ENCODE results near the gene ZNF750. TPM values are rescaled to one million over a fixed set of nuclear protein-coding genes. Genes with fewer than 3 reads are reported as not detected.
"Not testable (repeated sequence)": the region's sequence is repeated elsewhere in the genome, so short reads cannot be mapped to it uniquely, and the experiment has no call there.

The ZNF750 gene
- total RNA-seq, 1 experiment from 2014 or later, result not detected

DNA sequence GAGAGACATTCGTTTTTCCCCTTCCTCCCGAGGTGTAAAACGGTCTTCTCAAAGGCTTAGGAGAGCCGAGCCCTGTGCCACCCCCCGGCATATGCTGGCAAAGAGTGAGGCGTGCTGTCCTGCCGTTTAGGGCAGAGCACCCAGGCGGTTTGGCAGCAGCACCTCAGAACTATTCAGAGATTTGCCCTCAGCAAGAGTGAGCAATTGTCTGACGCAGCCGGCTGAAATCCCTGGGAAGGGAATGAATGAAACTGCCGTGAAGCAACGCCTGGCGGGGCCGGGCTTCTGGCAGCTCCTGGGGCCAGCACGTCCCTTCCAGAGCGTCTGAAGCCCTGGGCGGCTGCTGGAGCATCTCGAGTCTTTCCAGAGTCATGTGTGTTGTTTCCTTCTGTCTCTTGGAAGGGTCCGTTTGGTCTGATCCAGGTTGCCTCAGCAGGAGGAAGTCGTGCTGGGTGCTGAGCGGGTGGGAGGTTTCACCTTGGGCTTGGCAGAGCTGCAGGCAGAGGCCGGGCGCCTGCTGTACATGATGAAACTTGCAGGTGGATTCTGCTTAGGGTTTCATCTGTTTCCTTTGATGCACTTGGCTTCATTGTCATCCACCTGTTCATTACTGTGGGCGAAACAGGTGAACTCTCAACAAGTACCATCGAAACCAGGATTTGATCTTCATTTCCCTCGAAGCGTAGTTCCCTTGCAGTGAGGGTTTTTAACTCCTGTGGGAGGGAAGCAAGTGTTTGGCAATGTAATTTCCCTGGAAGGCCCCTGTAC, 52.6 kb downstream of the ZNF750 start:
- Histone ChIP-seq H3K36me3 (ENCODE audit: insufficient read depth, low read length) (peaks cover 12% of the 10 kb centered on the region), H3K79me2 (ENCODE audit: low read length) (peaks cover 41% of the 10 kb centered on the region), H3K9me3 (ENCODE audit: low read length) (no peaks in the 10 kb centered on the region), H2AFZ (ENCODE audit: low read length) (no peak overlapping the region), H3K4me3 (ENCODE audit: low read length) (no peak overlapping the region), H3K9me2 (replicated peaks; ENCODE audit: insufficient read depth, low read length) (no peaks in the 10 kb centered on the region), H3K27ac (ENCODE audit: low read length) (no peak overlapping the region), H3K4me2 (ENCODE audit: low read depth, low read length, poor library complexity, severe bottlenecking) (no peak overlapping the region), H4K20me1 (ENCODE audit: insufficient read depth, low read depth, low read length) (no peaks in the 10 kb centered on the region), H3K4me1 (ENCODE audit: low read length) (no peaks in the 10 kb centered on the region), H3K27me3 (ENCODE audit: low read length) (no peaks in the 10 kb centered on the region), H3K9ac (ENCODE audit: low read length) (no peak overlapping the region)
- DNase-seq, result no peak

GRCh38 chr17:82786427-82786826, 53.4 kb downstream of the ZNF750 start:
- Histone ChIP-seq H3K4me3 (ENCODE audit: low read length) (no peak overlapping the region), H3K79me2 (ENCODE audit: low read length) (peaks cover 41% of the 10 kb centered on the region), H3K4me1 (ENCODE audit: low read length) (peaks cover 7% of the 10 kb centered on the region), H3K9ac (ENCODE audit: low read length) (no peak overlapping the region), H2AFZ (ENCODE audit: low read length) (no peak overlapping the region), H3K27me3 (ENCODE audit: low read length) (no peaks in the 10 kb centered on the region), H4K20me1 (ENCODE audit: insufficient read depth, low read depth, low read length) (no peaks in the 10 kb centered on the region), H3K9me2 (replicated peaks; ENCODE audit: insufficient read depth, low read length) (no peaks in the 10 kb centered on the region), H3K36me3 (ENCODE audit: insufficient read depth, low read length) (peaks cover 12% of the 10 kb centered on the region), H3K9me3 (ENCODE audit: low read length) (no peaks in the 10 kb centered on the region), H3K27ac (ENCODE audit: low read length) (no peak overlapping the region), H3K4me2 (ENCODE audit: low read depth, low read length, poor library complexity, severe bottlenecking) (no peak overlapping the region)
- DNase-seq, result no peak

- not testable (repeated sequence) for H3K4me1 ChIP-seq (ENCODE audit: low read length); H3K27me3 ChIP-seq (ENCODE audit: low read length); H2AFZ ChIP-seq (ENCODE audit: low read length); H3K4me2 ChIP-seq (ENCODE audit: low read depth, low read length, poor library complexity, severe bottlenecking); H3K4me3 ChIP-seq (ENCODE audit: low read length); H3K9me2 ChIP-seq (replicated peaks; ENCODE audit: insufficient read depth, low read length); H3K9me3 ChIP-seq (ENCODE audit: low read length); H4K20me1 ChIP-seq (ENCODE audit: insufficient read depth, low read depth, low read length); H3K27ac ChIP-seq (ENCODE audit: low read length); H3K9ac ChIP-seq (ENCODE audit: low read length); DNase-seq
- Histone ChIP-seq H3K36me3 (ENCODE audit: insufficient read depth, low read length) (peaks cover 12% of the 10 kb centered on the region), H3K79me2 (ENCODE audit: low read length) (peaks cover 36% of the 10 kb centered on the region)
Measured at GRCh38 chr17:82785581-82785980, 54.2 kb downstream of the ZNF750 start.

DNA sequence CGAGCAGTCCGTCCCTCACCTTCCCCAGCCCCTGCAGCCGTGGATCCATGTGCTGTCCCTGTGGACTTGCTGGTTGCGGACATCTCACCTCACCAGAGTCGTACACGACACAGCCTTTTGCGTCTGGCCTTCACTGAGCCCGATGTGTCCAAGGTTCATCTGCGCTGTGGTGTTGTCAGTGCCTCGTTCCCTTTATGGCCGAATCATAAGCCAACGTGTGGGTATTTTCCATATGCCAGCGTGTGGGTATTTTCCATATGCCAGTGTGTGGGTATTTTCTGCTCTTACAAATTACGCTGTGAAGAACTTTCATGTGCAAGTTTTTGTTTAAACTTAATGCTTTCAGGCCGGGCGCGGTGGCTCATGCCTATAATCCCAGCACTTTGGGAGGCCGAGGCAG, 56.3 kb downstream of the ZNF750 start:
- H3K27me3 ChIP-seq (ENCODE audit: low read length), result no peaks in the 10 kb centered on the region
- peaks cover 7% of the 10 kb centered on the region for H3K4me1 ChIP-seq (ENCODE audit: low read length)
- no peak for DNase-seq
- H3K79me2 ChIP-seq (ENCODE audit: low read length), result peaks cover 19% of the 10 kb centered on the region
- H3K9ac ChIP-seq (ENCODE audit: low read length), result no peak overlapping the region
- no peak overlapping the region for H2AFZ ChIP-seq (ENCODE audit: low read length)
- H3K36me3 ChIP-seq (ENCODE audit: insufficient read depth, low read length), result peaks cover 12% of the 10 kb centered on the region
- H3K9me3 ChIP-seq (ENCODE audit: low read length), result no peaks in the 10 kb centered on the region
- no peak overlapping the region for H3K27ac ChIP-seq (ENCODE audit: low read length)
- no peaks in the 10 kb centered on the region for H3K9me2 ChIP-seq (replicated peaks; ENCODE audit: insufficient read depth, low read length)
- H3K4me2 ChIP-seq (ENCODE audit: low read depth, low read length, poor library complexity, severe bottlenecking), result no peak overlapping the region
- H4K20me1 ChIP-seq (ENCODE audit: insufficient read depth, low read depth, low read length), result no peaks in the 10 kb centered on the region
- no peak overlapping the region for H3K4me3 ChIP-seq (ENCODE audit: low read length)

- H3K4me1 ChIP-seq (ENCODE audit: low read length), result peaks cover 7% of the 10 kb centered on the region
- H4K20me1 ChIP-seq (ENCODE audit: insufficient read depth, low read depth, low read length), result no peaks in the 10 kb centered on the region
- H3K27ac ChIP-seq (ENCODE audit: low read length), result no peak overlapping the region
- H3K79me2 ChIP-seq (ENCODE audit: low read length), result peaks cover 14% of the 10 kb centered on the region
- H3K9me2 ChIP-seq (replicated peaks; ENCODE audit: insufficient read depth, low read length), result no peaks in the 10 kb centered on the region
- no peak overlapping the region for H3K9ac ChIP-seq (ENCODE audit: low read length)
- DNase-seq, result no peak
- no peaks in the 10 kb centered on the region for H3K9me3 ChIP-seq (ENCODE audit: low read length)
- H3K36me3 ChIP-seq (ENCODE audit: insufficient read depth, low read length), result peaks cover 12% of the 10 kb centered on the region
- H3K4me2 ChIP-seq (ENCODE audit: low read depth, low read length, poor library complexity, severe bottlenecking), result no peak overlapping the region
- no peak overlapping the region for H3K4me3 ChIP-seq (ENCODE audit: low read length)
- H3K27me3 ChIP-seq (ENCODE audit: low read length), result no peaks in the 10 kb centered on the region
- H2AFZ ChIP-seq (ENCODE audit: low read length), result no peak overlapping the region
Measured at GRCh38 chr17:82782657-82783207, 57.1 kb downstream of the ZNF750 start.

- Histone ChIP-seq H3K27me3 (ENCODE audit: low read length) (no peaks in the 10 kb centered on the region), H3K79me2 (ENCODE audit: low read length) (peaks cover 14% of the 10 kb centered on the region), H3K9ac (ENCODE audit: low read length) (no peak overlapping the region), H2AFZ (ENCODE audit: low read length) (no peak overlapping the region), H3K9me3 (ENCODE audit: low read length) (no peaks in the 10 kb centered on the region), H3K36me3 (ENCODE audit: insufficient read depth, low read length) (peaks cover 12% of the 10 kb centered on the region), H3K4me2 (ENCODE audit: low read depth, low read length, poor library complexity, severe bottlenecking) (no peak overlapping the region), H3K9me2 (replicated peaks; ENCODE audit: insufficient read depth, low read length) (no peaks in the 10 kb centered on the region), H3K4me3 (ENCODE audit: low read length) (no peak overlapping the region), H3K4me1 (ENCODE audit: low read length) (peaks cover 7% of the 10 kb centered on the region), H3K27ac (ENCODE audit: low read length) (no peak overlapping the region), H4K20me1 (ENCODE audit: insufficient read depth, low read depth, low read length) (no peaks in the 10 kb centered on the region)
- DNase-seq, result peak; percentile 94
Measured at GRCh38 chr17:82781894-82782274, 57.9 kb downstream of the ZNF750 start.

- Histone ChIP-seq H3K9me2 (replicated peaks; ENCODE audit: insufficient read depth, low read length) (no peaks in the 10 kb centered on the region), H3K9ac (ENCODE audit: low read length) (no peak overlapping the region), H3K4me3 (ENCODE audit: low read length) (no peak overlapping the region), H3K4me2 (ENCODE audit: low read depth, low read length, poor library complexity, severe bottlenecking) (no peak overlapping the region), H3K4me1 (ENCODE audit: low read length) (peaks cover 7% of the 10 kb centered on the region), H3K36me3 (ENCODE audit: insufficient read depth, low read length) (peaks cover 18% of the 10 kb centered on the region), H3K9me3 (ENCODE audit: low read length) (no peaks in the 10 kb centered on the region), H4K20me1 (ENCODE audit: insufficient read depth, low read depth, low read length) (no peaks in the 10 kb centered on the region), H3K27me3 (ENCODE audit: low read length) (no peaks in the 10 kb centered on the region), H2AFZ (ENCODE audit: low read length) (no peak overlapping the region), H3K27ac (ENCODE audit: low read length) (no peak overlapping the region), H3K79me2 (ENCODE audit: low read length) (peaks cover 14% of the 10 kb centered on the region)
- DNase-seq, result no peak
Measured at GRCh38 chr17:82780971-82781893, 58.6 kb downstream of the ZNF750 start.

DNA sequence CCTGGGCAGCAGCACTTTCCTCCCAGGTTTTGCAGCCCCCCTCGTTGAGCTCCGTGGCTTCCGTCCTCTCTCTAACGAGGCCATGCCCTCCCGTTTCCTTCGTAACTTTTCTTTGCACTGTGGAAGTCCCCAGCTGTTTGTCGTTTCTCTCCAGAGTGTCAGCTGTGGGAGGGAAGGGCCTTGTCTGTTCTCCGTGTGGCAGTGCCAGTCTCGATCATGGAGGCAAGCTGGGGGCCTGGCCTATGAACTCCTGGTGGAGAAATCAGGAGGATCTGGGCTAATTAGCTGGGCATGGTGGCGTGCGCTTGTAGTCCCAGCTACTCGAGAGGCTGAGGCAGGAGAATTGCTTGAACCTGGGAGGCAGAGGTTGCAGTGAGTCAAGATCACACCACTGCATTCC, 59.6 kb downstream of the ZNF750 start:
- no peak overlapping the region for H3K27ac ChIP-seq (ENCODE audit: low read length)
- no peaks in the 10 kb centered on the region for H3K27me3 ChIP-seq (ENCODE audit: low read length)
- no peak for DNase-seq
- H3K4me1 ChIP-seq (ENCODE audit: low read length), result peaks cover 9% of the 10 kb centered on the region
- H2AFZ ChIP-seq (ENCODE audit: low read length), result no peak overlapping the region
- H3K9me2 ChIP-seq (replicated peaks; ENCODE audit: insufficient read depth, low read length), result no peaks in the 10 kb centered on the region
- peaks cover 18% of the 10 kb centered on the region for H3K36me3 ChIP-seq (ENCODE audit: insufficient read depth, low read length)
- H3K9me3 ChIP-seq (ENCODE audit: low read length), result no peaks in the 10 kb centered on the region
- H4K20me1 ChIP-seq (ENCODE audit: insufficient read depth, low read depth, low read length), result no peaks in the 10 kb centered on the region
- H3K9ac ChIP-seq (ENCODE audit: low read length), result no peak overlapping the region
- H3K79me2 ChIP-seq (ENCODE audit: low read length), result peaks cover 14% of the 10 kb centered on the region
- H3K4me2 ChIP-seq (ENCODE audit: low read depth, low read length, poor library complexity, severe bottlenecking), result no peak overlapping the region
- no peak overlapping the region for H3K4me3 ChIP-seq (ENCODE audit: low read length)

Data from Karpas-422 (cell line).